Psoas muscle (tissue), 8 donors: ENCODE data around the gene PTGER4. TPM values are rescaled to one million over a fixed set of nuclear protein-coding genes. Genes with fewer than 3 reads are reported as not detected.
"Not testable (repeated sequence)": the region's sequence is repeated elsewhere in the genome, so short reads cannot be mapped to it uniquely, and the experiment has no call there.

Experiments
- ATAC-seq, 4 donors: fragments of 200-7000 bp; cut with Tn5 transposase; one replicate each; pipeline ENCODE4 v1.9.1; 2020; ENCODE audit warnings: moderate library complexity in 3 of 4, mild to moderate bottlenecking in 2 of 4
- DNase-seq, 2 donors: peaks; one replicate each; pipeline ENCODE4 v3.0.0-alpha.2; 2020
- H3K27ac ChIP-seq: fragments of 200-600 bp; one replicate; pipeline ENCODE4 v1.8.0; 2022
- H3K27me3 ChIP-seq, 3 donors: fragments of 200-600 bp in 1 of 3; one replicate each; pipeline versions ENCODE4 v1.6.1 to v1.8.0; 2013 to 2022; ENCODE audit warnings: low read length in 2 of 3, mild to moderate bottlenecking in 2 of 3, moderate library complexity in 1 of 3; ENCODE audit not compliant: insufficient read depth in 3 of 3
- H3K36me3 ChIP-seq, 2 donors: fragments of 200-600 bp in 1 of 2; one replicate each; pipeline versions ENCODE4 v1.6.1 to v1.8.0; 2013 to 2022; ENCODE audit warnings: low read depth in 1 of 2, mild to moderate bottlenecking in 1 of 2, moderate library complexity in 1 of 2; ENCODE audit not compliant: insufficient read depth in 1 of 2
- H3K4me1 ChIP-seq: fragments of 200-600 bp; one replicate; pipeline ENCODE4 v1.8.0; 2022
- H3K4me3 ChIP-seq: fragments of 200-600 bp; one replicate; pipeline ENCODE4 v1.8.0; 2022; ENCODE audit warnings: mild to moderate bottlenecking
- H3K9me3 ChIP-seq: fragments of 200-600 bp; one replicate; pipeline ENCODE4 v1.8.0; 2022
- WGBS, 3 donors: extraction: QIAGEN DNeasy Blood & Tissue Kit; methylation state at CpG; one replicate each; pipeline versions ENCODE4 v1.1.6 to v1.1.7; 2013; 5-methylcytosine and 5-hydroxymethylcytosine counted together
- intact Hi-C, 2 donors: fragments of 100-400 bp; cut with DNase I; formaldehyde crosslinking; loops; one replicate each; pipeline versions ENCODE4 v1.11.0 to v1.14.2; 2022
- polyA plus RNA-seq, 3 donors: library from polyadenylated mRNA; stranded (reverse); fragments of 200-250 nt; gene quantifications; one replicate each; pipeline ENCODE4 v1.2.3, GENCODE V29; 2013
- total RNA-seq, 4 donors: library from RNA; stranded (reverse); fragmentation: NEBNext Ultra II Directional in 2 of 4; extraction: Animal tissue kit (Norgen Biotek cat#: 25700) in 2 of 4; gene quantifications; one replicate each; pipeline versions ENCODE4 v1.2.1 to v1.2.4, GENCODE V29; 2021 to 2023
- TF ChIP-seq, protein P1 (sequence below): fragments of 200-600 bp; IDR thresholded peaks from one replicate; pipeline ENCODE4 v1.8.0; 2022; ENCODE audit warnings: antibody characterized with exemption
- donor health status: healthy with polysubstance abuse.
- donor health status: DM: no; HTN: no; CAD: no; lungs with moderate emphysema.
- donor health status: Bipolar disorder and iron deficiency.
- donor health status: healthy.
- donor health status: DM: yes; HTN: yes; CAD: no.
- donor health status: DM: no; HTN: no; CAD: no.
- donor health status: DM: no; HTN: no; CAD: no.
- donor health status: DM: yes; HTN: yes; CAD: no.

The PTGER4 gene
- total and polyA plus RNA-seq, 7 donors: 1.7 to 8.3 (median 4.8) TPM

DNA sequence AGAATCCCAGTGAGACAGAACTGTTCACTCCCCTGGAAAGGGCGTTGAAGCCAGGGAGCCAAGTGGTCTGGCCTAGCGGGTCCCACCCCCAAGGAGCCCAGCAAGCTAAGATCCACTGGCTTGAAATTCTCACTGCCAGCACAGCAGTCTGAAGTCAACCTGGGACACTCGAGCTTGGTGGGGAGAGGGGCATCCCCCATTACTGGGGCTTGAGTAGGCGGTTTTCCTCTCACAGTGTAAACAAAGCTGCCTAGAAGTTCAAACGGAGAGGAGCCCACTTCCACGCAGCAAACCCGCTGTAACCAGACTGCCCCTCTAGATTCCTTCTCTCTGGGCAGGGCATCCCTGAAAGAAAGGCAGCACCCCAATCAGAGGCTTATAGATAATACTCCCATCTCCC, 45.1 kb upstream of the PTGER4 start:
- intact Hi-C loops: no loop called here
- H3K27me3 ChIP-seq: no peaks in the 10 kb centered on the region
- ATAC-seq: no peak
- no peak for DNase-seq
- 83 to 88% (median 85%) methylated on average over 7 of the region's 7 CpGs for WGBS, 3 donors
- no peak overlapping the region for H3K4me3 ChIP-seq
- no peaks in the 10 kb centered on the region for H3K4me1 ChIP-seq
- TF ChIP-seq, protein P1, sequence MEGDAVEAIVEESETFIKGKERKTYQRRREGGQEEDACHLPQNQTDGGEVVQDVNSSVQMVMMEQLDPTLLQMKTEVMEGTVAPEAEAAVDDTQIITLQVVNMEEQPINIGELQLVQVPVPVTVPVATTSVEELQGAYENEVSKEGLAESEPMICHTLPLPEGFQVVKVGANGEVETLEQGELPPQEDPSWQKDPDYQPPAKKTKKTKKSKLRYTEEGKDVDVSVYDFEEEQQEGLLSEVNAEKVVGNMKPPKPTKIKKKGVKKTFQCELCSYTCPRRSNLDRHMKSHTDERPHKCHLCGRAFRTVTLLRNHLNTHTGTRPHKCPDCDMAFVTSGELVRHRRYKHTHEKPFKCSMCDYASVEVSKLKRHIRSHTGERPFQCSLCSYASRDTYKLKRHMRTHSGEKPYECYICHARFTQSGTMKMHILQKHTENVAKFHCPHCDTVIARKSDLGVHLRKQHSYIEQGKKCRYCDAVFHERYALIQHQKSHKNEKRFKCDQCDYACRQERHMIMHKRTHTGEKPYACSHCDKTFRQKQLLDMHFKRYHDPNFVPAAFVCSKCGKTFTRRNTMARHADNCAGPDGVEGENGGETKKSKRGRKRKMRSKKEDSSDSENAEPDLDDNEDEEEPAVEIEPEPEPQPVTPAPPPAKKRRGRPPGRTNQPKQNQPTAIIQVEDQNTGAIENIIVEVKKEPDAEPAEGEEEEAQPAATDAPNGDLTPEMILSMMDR: no peak
- no peak overlapping the region for H3K27ac ChIP-seq
- H3K36me3 ChIP-seq: no peaks in the 10 kb centered on the region
- H3K9me3 ChIP-seq: peaks cover 4% of the 10 kb centered on the region

- DNase-seq, H3K4me1 ChIP-seq, intact Hi-C loops, H3K4me3 ChIP-seq, H3K36me3 ChIP-seq, H3K9me3 ChIP-seq, ATAC-seq, H3K27me3 ChIP-seq, H3K27ac ChIP-seq: not testable (repeated sequence)
- WGBS, 3 donors: 96 to 97% (median 96%) methylated on average over 1 of the region's 1 CpG
Observed at GRCh38 chr5:40639531-40639930, 40.2 kb upstream of the PTGER4 start.

DNA sequence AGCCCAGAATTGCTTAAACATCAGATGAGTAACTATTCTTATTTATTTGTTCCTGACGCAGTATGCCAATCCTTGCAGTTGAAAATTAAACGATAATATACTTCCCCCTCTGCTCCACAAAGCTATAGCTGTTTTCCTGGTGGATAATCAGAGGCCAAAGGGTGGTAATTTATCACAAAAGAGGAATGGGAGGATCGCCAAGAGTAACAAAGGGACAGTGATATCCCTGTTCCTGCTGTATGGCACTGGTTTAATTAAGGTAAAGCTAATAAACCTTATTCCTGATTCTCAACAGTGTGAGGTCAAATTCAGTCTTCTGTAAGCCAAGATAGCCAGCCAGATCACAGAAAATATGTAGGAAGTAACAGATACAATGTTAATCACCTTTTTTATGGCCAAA, 33.4 kb upstream of the PTGER4 start:
- WGBS, 3 donors: 51 to 62% (median 61%) methylated on average over 3 of the region's 3 CpGs
- DNase-seq (no peak), ATAC-seq (no peak)
- intact Hi-C loops: no loop called here
- H3K4me3 ChIP-seq: no peak overlapping the region
- TF ChIP-seq, protein P1: no peak
- no peaks in the 10 kb centered on the region for H3K27me3 ChIP-seq
- no peaks in the 10 kb centered on the region for H3K9me3 ChIP-seq
- no peak overlapping the region for H3K27ac ChIP-seq
- H3K36me3 ChIP-seq: no peaks in the 10 kb centered on the region
- no peaks in the 10 kb centered on the region for H3K4me1 ChIP-seq

- DNase-seq (no peak), ATAC-seq (no peak)
- Histone ChIP-seq H3K4me3 (no peak overlapping the region), H3K27me3 (no peaks in the 10 kb centered on the region), H3K36me3 (no peaks in the 10 kb centered on the region), H3K27ac (no peak overlapping the region), H3K4me1 (no peaks in the 10 kb centered on the region), H3K9me3 (no peaks in the 10 kb centered on the region)
- intact Hi-C loops: no loop called here
- TF ChIP-seq, protein P1: no peak
- WGBS, 3 donors: 89 to 91% (median 90%) methylated on average over 1 of the region's 1 CpG
Observed at GRCh38 chr5:40648150-40648549, 31.6 kb upstream of the PTGER4 start.

GRCh38 chr5:40649463-40650030, 30.2 kb upstream of the PTGER4 start:
- Histone ChIP-seq H3K27me3 (no peaks in the 10 kb centered on the region), H3K27ac (no peak overlapping the region), H3K36me3 (no peaks in the 10 kb centered on the region), H3K9me3 (no peaks in the 10 kb centered on the region), H3K4me1 (no peaks in the 10 kb centered on the region), H3K4me3 (no peak overlapping the region)
- DNase-seq (no peak), ATAC-seq (no peak)
- WGBS, 3 donors: 46 to 63% (median 50%) methylated on average over 4 of the region's 4 CpGs
- TF ChIP-seq, protein P1: no peak
- intact Hi-C loops: no loop called here
